HG03095 (cell line): ENCODE measurements around the gene MAML2.

Experiments used
- ATAC-seq: cut with Tn5 transposase; IDR thresholded peaks from one replicate; pipeline ENCODE4 v1.9.1; 2021; ENCODE audit warnings: moderate library complexity; ENCODE audit not compliant: unreplicated experiment

MAML2 gene

DNA sequence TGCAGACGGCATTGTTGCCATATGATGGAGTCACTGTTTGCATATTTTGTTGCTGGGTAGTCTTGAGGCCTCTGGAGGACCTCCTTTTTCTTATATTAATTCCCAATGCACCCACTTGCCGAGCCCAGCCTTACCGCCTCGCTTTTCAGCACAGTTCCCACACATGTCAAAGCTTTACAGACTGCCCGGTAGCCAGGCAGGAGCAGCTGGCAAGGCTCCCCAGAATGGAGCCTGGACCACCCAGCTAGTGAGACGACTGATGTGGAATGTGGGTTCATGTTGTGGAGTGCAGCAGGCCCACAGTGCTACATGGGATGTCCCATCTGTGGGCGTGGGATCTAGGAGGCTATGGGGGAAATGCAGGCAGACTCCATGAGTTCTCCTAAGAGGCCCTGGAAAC is 319.7 kb downstream of the MAML2 start:
- ATAC-seq: no peak

DNA sequence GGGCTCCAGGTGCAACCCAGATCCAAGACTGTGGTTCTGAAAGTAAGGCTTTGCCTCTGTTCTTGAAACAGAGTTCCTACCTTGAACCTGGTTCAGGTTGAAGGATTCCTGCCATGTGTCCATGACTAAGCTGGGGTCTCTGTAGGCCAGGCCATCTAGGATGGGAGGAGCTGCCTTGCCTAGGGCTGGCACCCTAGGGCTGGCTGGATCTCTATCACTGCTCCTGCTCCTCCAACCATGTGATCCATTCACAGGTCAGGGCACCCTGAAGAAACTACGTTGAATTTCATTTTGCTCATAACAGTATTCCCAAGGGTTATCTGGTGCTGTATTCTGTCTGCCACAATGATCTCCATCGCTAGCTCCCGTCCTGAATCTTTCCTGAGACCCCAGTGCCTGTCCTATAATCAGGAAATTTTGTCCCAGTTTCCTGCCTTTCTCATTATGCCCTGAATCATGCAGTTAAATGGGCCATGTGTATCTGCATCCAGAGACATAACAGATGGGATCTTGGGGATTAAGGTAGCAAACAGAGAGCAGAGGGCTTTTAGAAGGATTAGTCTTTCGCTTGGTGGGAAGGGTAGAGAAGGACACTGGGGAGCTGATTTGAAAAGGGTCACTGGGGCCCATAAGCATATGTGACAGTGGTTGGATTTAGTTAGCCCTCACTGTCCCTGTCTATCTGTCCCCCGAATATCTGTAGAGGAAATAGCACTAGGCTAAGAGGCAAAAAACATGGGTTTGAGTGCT is 320.9 kb downstream of the MAML2 start:
- no peak for ATAC-seq

DNA sequence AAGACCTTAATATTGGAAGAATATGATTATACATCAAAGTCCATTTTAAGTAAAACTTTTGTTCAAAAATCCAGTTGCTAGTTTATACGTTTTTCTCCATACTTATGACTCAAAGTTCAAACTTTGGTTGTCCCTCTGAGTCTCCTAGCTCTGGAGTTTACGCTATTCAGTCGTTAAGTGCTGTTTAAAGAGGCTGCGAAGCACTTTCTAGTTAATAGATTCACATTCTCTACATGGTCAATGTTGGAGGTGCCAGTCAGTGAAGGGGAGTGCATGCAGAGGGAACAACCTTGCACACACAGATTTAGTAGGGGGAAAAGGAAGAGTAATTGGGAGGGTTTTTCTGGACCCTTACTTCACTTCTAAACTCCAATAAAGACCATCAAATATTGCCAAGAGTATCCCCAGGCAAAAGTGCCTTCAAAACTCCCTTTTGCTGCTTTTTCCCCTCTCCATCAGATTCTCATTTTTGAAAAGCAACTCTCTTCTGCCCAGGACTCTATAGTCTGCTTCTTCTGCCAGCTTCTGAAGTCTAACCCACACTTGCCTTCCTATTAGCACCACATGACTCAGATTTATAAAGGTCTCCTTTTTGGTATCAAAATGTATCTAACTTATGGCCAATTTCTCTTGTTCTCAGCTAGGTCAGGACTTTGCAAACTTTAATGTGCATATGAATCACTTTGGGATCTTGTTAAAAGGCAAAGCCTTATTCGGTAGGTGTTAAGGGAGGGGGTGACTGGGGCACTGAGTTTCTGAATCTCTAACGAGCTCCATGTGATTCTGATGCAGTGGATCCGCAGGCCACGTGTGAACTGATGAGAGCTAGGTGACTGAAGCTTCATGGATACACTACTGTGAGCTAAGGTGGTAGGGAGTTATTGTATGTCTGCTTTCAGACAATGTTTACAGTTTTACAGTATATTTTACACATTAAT is 322.9 kb downstream of the MAML2 start:
- ATAC-seq: no peak

DNA sequence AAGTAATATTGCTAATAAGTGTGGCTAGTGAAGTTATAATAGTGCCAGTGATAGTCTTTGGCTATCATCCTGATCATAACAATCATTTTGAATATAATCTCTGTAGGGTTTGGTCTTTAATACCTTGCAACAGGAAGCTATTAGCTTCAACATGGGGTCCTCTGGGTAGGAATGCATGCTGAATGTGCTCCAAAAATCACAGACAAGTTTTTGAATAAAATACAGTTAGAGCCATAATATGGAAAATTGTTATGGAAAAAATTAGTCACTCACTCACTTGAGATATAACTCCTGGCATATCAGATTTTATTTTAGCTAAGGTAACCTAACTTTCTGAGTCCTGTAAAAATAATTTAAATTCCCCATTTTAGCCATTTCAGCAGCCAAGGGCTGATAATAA is 323.7 kb downstream of the MAML2 start:
- no peak for ATAC-seq

DNA sequence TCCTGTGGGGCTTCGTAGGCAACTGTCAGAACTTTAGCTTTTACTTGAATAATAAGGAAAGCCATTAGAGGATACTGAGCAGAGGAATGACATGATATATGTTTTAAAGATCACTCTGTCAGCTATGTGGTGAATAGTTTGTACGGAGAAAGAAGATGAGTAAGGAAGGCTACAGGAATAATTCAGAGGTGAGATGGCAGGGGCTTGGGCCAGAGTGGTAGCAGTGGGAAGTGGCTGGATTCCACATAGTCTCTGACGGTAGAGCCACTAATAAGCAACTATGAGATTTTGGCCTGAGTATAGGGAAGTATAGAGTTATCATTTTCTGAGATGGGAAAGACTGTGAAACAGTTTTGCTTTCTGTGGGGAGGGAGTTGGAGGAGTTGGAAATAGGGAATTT is 325.1 kb downstream of the MAML2 start:
- no peak for ATAC-seq

DNA sequence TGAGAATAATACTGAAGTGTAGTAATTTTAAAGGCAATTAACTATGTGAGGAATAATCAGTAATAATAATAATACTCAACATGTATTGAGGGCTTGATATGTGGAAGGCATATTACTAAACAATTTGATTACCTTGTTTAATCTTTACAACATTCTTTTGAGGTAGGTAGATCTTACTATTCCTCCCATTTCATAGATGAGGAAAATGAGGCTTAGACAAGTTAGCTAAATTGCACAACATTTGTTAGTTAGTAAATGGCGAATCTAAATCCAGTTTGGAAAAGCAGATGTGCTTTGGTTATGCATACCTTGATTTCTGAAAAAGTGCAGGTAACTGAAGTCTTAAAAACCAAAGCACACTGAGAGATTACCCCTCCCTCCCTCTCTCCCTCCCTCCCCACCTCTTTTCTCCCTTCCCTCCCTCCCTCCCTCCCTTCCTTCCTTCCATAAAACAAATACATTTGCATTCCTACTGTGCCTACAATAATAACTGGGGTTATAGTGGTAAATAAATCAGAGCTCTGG is 326.0 kb downstream of the MAML2 start:
- ATAC-seq: no peak

DNA sequence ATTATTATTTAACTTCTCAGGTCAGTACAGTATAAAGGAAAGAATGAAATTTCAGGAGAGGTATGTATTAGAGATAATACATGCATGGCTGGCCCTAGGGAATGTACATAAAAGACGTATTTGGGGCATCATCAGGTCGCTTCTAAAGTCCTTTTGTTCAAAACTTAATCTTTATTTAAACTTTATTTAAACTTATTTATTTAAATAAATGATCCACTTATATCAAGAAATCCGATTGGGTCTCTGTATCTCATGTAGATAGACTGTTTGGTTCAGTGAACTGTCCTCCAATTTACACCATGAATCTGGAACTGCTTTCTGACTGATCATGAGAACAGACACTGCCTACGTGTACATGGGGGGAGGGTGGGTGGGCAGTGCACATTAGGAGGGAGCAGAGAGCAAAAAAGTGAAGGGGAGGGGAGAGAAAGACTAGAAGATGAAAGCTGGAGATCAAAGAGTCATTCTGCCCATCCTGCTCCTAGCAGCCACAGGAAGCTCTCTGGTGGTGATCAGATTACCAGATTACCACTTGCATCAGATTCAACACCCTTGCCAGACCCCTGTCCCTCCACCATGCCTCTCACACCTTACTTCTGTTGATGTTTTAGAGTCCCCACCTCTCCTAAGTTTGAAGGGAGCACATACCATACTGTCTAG is 327.0 kb downstream of the MAML2 start:
- no peak for ATAC-seq

DNA sequence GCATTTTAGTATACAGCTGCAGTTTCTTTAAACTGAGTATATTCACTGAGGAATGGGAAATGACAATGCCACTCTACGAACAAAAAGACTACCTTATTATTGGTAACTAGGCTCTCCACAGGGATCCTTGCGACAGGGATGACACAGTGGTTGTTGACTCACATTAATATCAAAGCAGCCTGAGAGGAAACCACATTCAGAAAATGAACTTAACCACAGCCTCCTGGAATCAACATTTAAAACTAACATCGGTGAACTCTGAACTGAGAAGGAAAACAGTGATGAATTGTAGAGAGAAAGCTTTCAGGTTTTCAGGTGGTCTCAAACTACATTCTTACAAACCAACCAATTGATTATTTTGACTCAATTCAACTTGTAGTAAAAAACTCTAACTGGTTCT is 328.8 kb downstream of the MAML2 start:
- no peak for ATAC-seq

DNA sequence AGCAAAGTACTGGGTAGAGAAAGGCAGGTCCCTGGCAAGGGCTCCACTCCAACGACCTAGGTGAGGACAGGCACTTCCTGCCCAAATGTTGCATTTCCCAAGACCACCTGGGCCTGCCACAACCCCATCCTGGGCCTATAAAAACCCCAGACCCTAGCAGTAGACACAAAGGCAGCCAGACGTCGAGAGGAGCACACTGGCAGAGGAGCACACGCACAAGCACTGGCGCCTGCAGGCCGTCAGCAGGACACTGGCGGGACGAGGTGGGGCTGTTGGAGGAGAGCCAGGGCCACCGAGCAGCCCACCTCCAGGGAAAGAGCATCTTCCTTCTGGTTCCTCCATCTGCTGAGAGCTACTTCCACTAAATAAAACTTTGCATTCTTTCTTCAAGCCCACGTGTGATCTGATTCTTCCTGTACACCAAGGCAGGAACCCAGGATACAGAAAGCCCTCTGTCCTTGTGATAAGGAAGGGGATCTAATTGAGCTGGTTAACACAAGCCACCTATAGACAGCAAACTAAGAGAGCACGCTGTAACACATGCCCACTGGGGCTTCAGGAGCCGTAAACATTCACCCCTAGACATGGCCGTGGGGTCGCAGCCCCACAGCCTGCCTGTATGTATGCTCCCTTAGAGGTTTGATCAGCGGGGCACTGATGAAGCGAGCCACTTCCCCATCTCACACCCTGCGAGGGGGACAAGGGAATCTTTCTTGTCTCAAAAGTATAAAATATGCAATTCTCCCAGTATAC is 329.4 kb downstream of the MAML2 start:
- no peak for ATAC-seq

DNA sequence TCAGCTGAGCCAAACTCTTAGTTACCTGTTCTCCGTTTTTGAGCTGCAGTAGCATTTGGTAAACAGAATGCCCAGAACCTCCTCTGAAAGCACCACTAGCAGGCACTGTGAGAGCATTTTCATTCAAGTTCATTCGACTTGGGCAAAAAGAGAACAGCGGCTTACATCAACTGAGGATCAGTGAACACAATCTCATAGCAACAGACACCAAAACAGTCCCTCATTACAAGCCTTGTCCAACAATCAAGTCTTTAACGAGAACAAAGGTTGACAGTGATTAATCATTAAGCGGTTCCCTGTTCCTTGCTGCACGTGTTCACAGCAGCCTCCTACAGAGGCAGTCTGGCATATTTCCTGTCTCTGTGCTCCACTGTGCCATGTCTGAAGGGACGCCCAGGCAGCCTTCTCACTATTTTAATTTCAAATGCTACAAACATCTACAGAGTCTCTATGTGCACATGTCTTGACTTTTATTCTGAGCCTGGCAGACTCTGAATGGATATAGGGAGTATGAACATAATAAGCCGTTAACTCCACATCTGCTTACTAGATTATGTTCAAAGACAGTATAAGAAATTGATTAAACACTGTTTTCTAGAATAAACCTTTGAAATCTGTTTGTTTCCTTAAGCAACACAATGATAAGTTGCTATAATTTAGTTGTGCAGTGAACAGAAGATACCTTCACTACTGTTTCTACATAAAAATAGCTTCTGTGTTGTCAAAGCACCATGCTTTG is 330.7 kb downstream of the MAML2 start:
- peak; percentile 83 for ATAC-seq

DNA sequence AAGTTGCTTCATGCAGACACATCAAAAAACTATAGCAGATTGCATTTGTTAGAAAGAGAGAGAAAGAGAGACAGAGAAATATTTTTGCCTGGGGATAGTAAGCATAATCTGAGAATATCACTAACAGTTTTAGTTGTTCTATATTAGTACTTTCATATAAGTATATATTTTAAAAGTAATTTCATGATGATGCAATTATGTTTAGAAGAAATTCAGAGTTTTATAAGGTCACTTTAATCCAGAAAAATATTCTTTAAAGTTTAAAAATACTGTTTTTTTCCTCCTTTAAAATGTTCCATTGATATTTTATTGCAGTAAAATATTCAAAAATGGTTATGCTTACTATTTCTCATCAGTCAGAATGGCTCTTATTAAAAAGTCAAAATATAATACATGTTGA is 332.3 kb downstream of the MAML2 start:
- no peak for ATAC-seq

DNA sequence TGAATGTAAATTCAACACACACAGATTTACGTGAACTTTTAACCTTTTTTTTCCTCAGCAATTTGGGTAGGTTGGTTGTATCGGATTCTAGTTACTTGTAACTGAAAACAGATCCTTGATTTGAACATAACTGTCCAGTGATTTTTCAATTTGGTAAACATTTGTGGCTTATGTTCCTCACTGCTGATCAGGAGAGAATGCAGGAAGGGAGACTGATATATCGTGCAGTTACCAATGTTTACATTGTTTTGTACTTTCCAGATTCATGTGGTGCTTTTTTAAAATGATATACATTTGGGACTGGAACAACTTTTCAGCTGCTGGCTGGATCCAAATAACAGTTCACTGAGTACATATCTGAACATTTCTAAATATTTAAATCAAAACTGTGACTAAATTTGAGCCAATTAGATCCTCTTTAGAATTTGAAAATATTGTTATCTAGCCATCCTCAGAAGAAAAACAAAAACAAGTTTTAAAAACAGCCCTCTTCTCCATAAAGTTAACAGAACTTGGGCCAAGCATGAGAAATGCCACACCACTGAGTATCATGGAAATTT is 334.8 kb downstream of the MAML2 start:
- no peak for ATAC-seq

DNA sequence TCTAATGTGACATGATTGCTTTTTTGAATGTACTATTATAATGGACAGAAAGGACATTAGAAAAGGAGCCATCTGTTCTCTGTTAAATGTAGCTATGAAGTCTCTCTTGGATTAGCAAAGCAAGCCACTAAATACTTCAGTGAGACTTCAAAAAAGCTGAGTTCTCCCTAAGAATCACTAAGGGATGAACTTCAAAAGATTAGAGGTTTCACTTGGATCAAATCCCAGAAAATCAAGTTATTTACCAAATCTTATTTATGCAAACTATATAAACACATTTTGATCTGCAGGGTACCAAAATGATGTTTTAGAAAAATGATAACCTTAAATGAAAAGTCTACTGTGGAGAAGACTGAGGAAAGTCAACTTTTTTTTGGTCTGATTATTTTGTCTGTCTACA is 337.0 kb downstream of the MAML2 start:
- no peak for ATAC-seq

DNA sequence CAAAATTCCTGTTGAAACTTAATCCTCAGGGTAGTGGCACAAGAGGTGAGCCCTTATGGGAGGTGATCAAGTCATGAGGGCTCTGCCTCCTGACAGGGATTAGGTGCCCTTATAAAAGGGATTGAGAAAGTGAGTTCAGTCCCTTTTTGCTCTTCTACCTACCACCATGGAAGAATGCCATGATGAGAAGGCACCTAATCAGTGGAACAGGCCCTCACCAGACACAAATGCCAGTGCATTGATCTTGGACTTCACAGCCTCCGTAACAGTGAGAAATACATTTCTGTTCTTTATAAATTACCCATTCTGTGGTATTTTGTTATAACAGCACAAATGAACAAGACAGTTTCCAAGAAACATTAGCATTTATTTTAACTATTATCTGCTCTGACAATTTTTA is 338.1 kb downstream of the MAML2 start:
- no peak for ATAC-seq

DNA sequence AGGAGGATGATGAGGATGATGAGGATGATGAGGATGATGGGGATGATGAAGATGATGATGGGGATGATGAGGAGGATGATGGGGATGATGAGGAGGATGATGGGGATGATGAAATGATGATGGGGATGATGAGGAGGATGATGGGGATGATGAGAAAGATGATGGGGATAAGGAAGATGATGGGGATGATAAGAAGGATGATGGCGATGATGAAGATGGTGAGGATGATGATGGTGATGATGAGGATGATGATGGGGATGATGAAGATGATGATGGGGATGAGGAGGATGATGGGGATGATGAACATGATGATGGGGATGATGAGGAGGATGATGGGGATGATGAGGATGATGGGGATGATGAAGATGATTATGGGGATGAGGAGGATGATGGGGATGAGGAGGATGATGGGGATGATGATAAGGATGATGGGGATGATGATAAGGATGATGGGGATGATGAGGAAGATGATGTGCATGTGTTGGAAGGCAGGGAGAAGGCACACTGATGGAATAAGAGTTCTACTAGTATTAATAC is 340.2 kb downstream of the MAML2 start:
- no peak for ATAC-seq

DNA sequence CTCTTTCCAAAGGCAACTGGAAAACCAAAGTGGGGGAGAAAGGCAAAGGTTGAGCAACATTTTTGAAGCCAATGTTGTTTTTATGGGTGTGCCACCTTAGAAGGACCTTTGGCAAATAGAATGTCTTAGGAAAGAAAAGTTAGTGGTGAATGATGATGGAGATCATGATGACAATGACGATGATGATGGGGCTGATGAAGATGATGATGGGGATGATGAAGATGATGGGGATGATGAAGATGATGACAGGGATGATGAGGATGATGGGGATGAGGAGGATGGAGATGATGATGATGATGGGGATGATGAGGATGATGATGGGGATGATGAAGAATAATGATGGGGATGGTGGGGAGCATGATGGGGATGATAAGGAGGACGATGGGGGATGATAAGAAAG is 340.7 kb downstream of the MAML2 start:
- no peak for ATAC-seq

DNA sequence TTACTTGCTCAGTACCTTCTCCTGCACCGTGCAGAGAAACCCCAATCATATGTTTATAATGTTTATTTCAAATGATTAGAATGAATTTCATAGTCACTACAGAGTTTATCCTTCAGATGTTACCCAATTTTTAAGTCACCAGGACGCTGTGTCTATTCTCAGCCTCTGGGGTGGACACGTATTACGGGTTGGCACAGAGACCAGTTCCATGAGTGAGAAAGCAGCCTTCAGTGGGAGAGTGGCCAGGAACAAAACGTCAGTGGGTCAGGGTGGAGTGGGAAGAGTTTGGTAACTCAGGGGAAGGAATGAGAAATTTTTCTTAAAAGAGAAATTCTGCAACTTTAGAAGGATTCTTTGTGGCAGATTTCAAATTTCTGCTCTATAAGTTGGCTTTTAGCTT is 342.0 kb downstream of the MAML2 start:
- ATAC-seq: no peak

DNA sequence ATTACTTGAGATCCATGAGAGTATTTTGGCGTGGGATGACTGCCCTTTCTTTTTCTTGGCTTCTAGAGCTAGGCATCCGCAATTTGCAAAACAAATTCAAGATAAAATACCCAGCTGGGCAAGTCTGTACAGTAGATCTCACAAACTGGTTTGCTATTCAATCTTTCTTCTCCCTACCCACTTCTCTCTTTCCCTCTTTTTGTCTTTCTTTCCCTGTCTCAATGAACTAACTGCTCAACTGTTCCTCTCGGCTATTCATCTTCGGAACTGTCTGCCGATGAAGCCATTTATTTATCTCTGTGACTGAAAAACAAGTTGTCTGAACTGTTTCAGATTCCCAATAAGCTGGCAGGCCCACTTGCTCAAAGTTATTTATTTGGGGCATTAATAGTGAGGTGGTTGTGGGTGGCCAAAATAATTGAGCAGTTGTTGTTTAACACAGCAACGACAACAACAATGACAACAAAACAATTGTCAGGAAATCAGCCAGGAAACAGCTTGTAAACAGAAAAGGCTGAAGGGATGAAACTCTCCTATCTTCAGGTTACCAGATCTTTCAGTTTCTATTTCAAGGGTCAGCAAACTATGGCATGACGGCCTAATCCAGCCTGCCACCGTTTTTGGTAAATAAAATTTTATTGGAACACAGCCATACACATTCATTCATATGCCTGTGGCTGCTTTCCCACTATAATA is 343.1 kb downstream of the MAML2 start:
- no peak for ATAC-seq
